GM18505 (cell line): ENCODE measurements around the gene TSPAN4.

Experiments
- ATAC-seq: cut with Tn5 transposase; IDR thresholded peaks from one replicate; pipeline ENCODE4 v1.9.1; 2021; ENCODE audit not compliant: unreplicated experiment
- POLR2A ChIP-seq: IDR thresholded peaks from 4 replicates; pipeline ENCODE4 v1.6.1; 2011; ENCODE audit warnings: borderline replicate concordance; ENCODE audit not compliant: insufficient read depth, insufficient read length; ENCODE audit errors: extremely low read depth

TSPAN4 gene

GRCh38 chr11:812390-812789 lies 30.3 kb upstream of the TSPAN4 start:
- TF ChIP-seq POLR2A: no peak
- ATAC-seq: no peak

GRCh38 chr11:813072-813455 lies 29.6 kb upstream of the TSPAN4 start:
- no peak for TF ChIP-seq POLR2A
- ATAC-seq: no peak

GRCh38 chr11:813456-814096 lies 29.1 kb upstream of the TSPAN4 start:
- no peak for ATAC-seq
- TF ChIP-seq POLR2A: peak; percentile 58

- TF ChIP-seq POLR2A: no peak
- ATAC-seq: no peak
Observed at GRCh38 chr11:815675-816432, 26.8 kb upstream of the TSPAN4 start.

GRCh38 chr11:816433-816779 lies 26.2 kb upstream of the TSPAN4 start:
- ATAC-seq: no peak

GRCh38 chr11:818396-819128 lies 24.1 kb upstream of the TSPAN4 start, which contains the start of gene PNPLA2:
PNPLA2 (plus strand) TSS chr11:818914; CDS start chr11:819719, 805 bp downstream.
- ATAC-seq: no peak
- TF ChIP-seq POLR2A: no peak

More at GRCh38 chr11:816433-816779, 26.2 kb upstream of the TSPAN4 start:
- no peak for TF ChIP-seq POLR2A

GRCh38 chr11:819129-819931 lies 23.3 kb upstream of the TSPAN4 start:
- ATAC-seq: peak; percentile 62
- TF ChIP-seq POLR2A: peak; percentile 90

GRCh38 chr11:819943-820649 lies 22.6 kb upstream of the TSPAN4 start:
- TF ChIP-seq POLR2A: no peak
- peak; percentile 51 for ATAC-seq

- ATAC-seq: no peak
Observed at GRCh38 chr11:820655-821511, 21.8 kb upstream of the TSPAN4 start.

GRCh38 chr11:821512-822371 lies 20.9 kb upstream of the TSPAN4 start:
- no peak for TF ChIP-seq POLR2A
- ATAC-seq: no peak

More at GRCh38 chr11:820655-821511, 21.8 kb upstream of the TSPAN4 start:
- TF ChIP-seq POLR2A: no peak
